ENCODE measurements around the gene R3HDM1. TPM values are rescaled to one million over a fixed set of nuclear protein-coding genes. Genes with fewer than 3 reads are reported as not detected.
"Not testable (repeated sequence)": the region's sequence is repeated elsewhere in the genome, so short reads cannot be mapped to it uniquely, and the experiment has no call there.

Gene R3HDM1
- total and polyA plus RNA-seq, 2 donors (not counting 1 experiment from before 2014, with no cell fraction given), result 23.7 to 57.8 TPM

- H2AFZ ChIP-seq (ENCODE audit: insufficient read depth, low read depth, low read length, poor library complexity, severe bottlenecking); H3K9me3 Mint-ChIP-seq (ENCODE audit: insufficient read depth); H3K27me3 Mint-ChIP-seq; H3K27ac ChIP-seq (ENCODE audit: low read length in 2 of 2); H3K9me3 ChIP-seq (ENCODE audit: control extremely low read depth in 1 of 3, control insufficient read depth in 2 of 3, insufficient read depth in 1 of 3, low read length in 2 of 3); H3K27me3 ChIP-seq (replicated peaks in 1 of 4; ENCODE audit: control extremely low read depth in 1 of 4, control insufficient read depth in 3 of 4, insufficient read depth in 4 of 4, low read length in 3 of 4); intact Hi-C loops (cut with micrococcal nuclease); DNase-seq; ATAC-seq (ENCODE audit: low read depth); H3K79me2 ChIP-seq (ENCODE audit: control insufficient read depth, insufficient read depth, low read length); H3K4me1 Mint-ChIP-seq; H3K4me2 ChIP-seq (replicated peaks; ENCODE audit: low read depth, low read length, poor library complexity, severe bottlenecking); H3K9ac ChIP-seq (ENCODE audit: low read length); H4K20me1 ChIP-seq (ENCODE audit: control insufficient read depth, insufficient read depth, low read length, poor library complexity, severe bottlenecking); POLR2A ChIA-PET; CTCF ChIA-PET; H3K4me1 ChIP-seq (ENCODE audit: control insufficient read depth in 2 of 2, insufficient read depth in 2 of 2, low read length in 2 of 2); H3K4me3 ChIP-seq (ENCODE audit: control extremely low read depth in 1 of 5, extremely low read depth in 1 of 5, insufficient read depth in 1 of 5, low read depth in 2 of 5, low read length in 4 of 5); H3K27ac Mint-ChIP-seq; H3K4me3 Mint-ChIP-seq: not testable (repeated sequence)
- 98% methylated on average over 9 of the region's 9 CpGs for WGBS (ENCODE audit: insufficient coverage)
- peaks cover 0 to 10% of the 10 kb centered on the region in 2 experiments for H3K36me3 ChIP-seq (replicated peaks in 1 of 2; ENCODE audit: control extremely low read depth in 1 of 2, control insufficient read depth in 1 of 2, extremely low read depth in 1 of 2, insufficient read depth in 2 of 2, low read length in 1 of 2)
Observed at GRCh38 chr2:135715086-135715485, 183.8 kb downstream of the R3HDM1 start.

DNA sequence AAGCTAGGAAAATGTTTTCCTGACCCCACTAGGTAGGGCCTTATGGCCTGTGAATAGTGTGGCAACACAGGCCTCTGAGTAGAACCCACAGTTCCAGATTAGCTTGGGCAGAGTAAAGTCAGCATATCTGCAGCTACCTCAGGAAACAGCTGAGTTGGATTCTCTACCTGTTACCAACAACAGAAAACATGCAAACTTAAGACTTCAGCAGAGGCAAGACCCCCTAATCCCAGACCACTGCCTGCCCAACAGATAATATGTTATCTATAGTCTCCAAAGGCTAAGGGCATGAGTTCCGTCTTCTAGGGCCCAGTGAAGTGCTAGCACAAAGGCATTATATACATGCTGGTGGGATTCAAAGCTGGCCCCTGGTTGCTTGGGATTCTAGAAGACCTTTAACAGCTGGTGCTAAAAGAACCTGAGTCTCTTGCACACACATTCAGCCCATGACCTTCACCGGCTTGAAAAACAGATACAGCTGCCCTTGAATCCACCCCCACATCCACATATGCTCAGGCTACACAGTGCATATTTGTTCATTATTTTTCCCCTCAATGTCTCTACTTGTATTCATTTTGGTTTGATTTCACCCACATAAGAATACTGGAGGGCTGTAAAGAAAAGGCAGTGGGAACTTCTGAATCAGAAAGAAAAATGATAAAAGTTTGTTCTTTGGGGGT lies 196.9 kb downstream of the R3HDM1 start:
- H3K9me3 Mint-ChIP-seq (ENCODE audit: insufficient read depth), result no peaks in the 10 kb centered on the region
- H3K27me3 Mint-ChIP-seq, result no peaks in the 10 kb centered on the region
- TF ChIP-seq CTCF (IDR thresholded peaks at IDR 0.05) (no peak), EZH2 (IDR thresholded peaks at IDR 0.05; ENCODE audit: borderline replicate concordance, insufficient read depth, low read depth, low read length, poor library complexity, severe bottlenecking) (no peak)
- Histone ChIP-seq H3K4me2 (replicated peaks; ENCODE audit: low read depth, low read length, poor library complexity, severe bottlenecking) (no peak overlapping the region), H3K4me1 (ENCODE audit: control insufficient read depth in 2 of 2, insufficient read depth in 2 of 2, low read length in 2 of 2) (no peaks in the 10 kb centered on the region), H3K4me3 (ENCODE audit: control extremely low read depth in 1 of 5, extremely low read depth in 1 of 5, insufficient read depth in 1 of 5, low read depth in 2 of 5, low read length in 4 of 5) (no peak overlapping the region), H3K9ac (ENCODE audit: low read length) (no peak overlapping the region), H3K36me3 (replicated peaks in 1 of 2; ENCODE audit: control extremely low read depth in 1 of 2, control insufficient read depth in 1 of 2, extremely low read depth in 1 of 2, insufficient read depth in 2 of 2, low read length in 1 of 2) (peaks cover 1 to 5% of the 10 kb centered on the region in 2 experiments), H4K20me1 (ENCODE audit: control insufficient read depth, insufficient read depth, low read length, poor library complexity, severe bottlenecking) (no peaks in the 10 kb centered on the region), H3K27me3 (replicated peaks in 1 of 4; ENCODE audit: control extremely low read depth in 1 of 4, control insufficient read depth in 3 of 4, insufficient read depth in 4 of 4, low read length in 3 of 4) (no peaks in the 10 kb centered on the region), H3K79me2 (ENCODE audit: control insufficient read depth, insufficient read depth, low read length) (no peaks in the 10 kb centered on the region), H2AFZ (ENCODE audit: insufficient read depth, low read depth, low read length, poor library complexity, severe bottlenecking) (no peak overlapping the region), H3K27ac (ENCODE audit: low read length in 2 of 2) (no peak overlapping the region), H3K9me3 (ENCODE audit: control extremely low read depth in 1 of 3, control insufficient read depth in 2 of 3, insufficient read depth in 1 of 3, low read length in 2 of 3) (no peaks in the 10 kb centered on the region)
- intact Hi-C loops (cut with micrococcal nuclease), result no loop called here
- DNase-seq (no peak), ATAC-seq (ENCODE audit: low read depth) (no peak)
- no peaks in the 10 kb centered on the region for H3K4me1 Mint-ChIP-seq
- CTCF ChIA-PET, result interaction anchor here (0.6 to 1.5 kb wide), 3 partner anchors 19 to 724 kb away, joined by 4 to 7 read pairs (median 6); no protein-coding TSS in a partner anchor
- POLR2A ChIA-PET, result no interaction called here
- H3K4me3 Mint-ChIP-seq, result no peak overlapping the region
- WGBS (ENCODE audit: insufficient coverage), result 100% methylated on average over 1 of the region's 2 CpGs
- no peak overlapping the region for H3K27ac Mint-ChIP-seq

All from B cell (primary cell).